ACHN (cell line): ENCODE results near the gene PTPRK.
"Not testable (repeated sequence)": the region's sequence is repeated elsewhere in the genome, so short reads cannot be mapped to it uniquely, and the experiment has no call there.

ENCODE experiments used
- DNase-seq: peaks from one replicate; pipeline ENCODE4 v3.0.0-alpha.2; 2015
- in situ Hi-C: cut with HindIII; loops from 2 replicates; pipeline ENCODE4 v1.10.0; 2017; ENCODE audit warnings: low sequenced_read_pairs, low pct_ligation_motif_present, low pct_unique_long_range_greater_than_20kb

Gene PTPRK

DNA sequence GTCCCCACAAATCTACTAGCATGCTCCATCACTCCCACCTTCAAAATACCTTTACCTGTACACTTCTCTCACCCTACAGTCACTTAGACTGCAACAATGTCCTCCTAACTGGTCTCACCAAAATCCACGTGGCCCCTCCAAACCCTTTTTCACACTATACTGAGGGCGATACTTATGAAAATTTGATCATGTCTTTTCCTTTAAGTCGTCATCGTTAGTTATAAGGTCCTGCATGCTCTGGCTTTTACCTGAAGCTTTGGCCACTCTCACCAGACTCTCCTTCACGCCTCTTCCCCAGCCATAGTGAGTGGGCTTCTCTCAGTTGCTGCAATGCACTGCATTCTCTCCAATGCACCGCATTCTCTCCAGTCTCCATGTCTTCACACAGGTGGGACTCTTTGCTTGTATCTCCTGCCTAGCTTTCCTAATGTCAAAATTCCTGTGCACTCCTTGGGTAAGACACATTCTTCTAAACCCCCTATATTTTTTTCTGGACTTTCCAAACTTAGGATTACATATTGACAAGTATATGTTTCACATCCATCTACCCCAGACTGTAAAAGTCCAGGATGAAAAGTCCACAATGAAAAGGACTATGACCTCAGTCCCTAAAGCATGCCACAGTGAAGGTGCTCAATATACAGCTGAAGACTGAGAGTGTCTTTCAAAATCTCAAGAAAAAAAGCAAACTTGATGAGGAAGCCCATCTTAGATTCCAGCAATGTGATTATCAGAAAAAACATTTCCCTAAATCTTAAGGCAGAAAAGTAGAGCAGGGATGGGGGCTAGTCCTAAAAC is 24.7 kb downstream of the PTPRK start:
- in situ Hi-C loops, result no loop called here
- DNase-seq, result no peak

DNA sequence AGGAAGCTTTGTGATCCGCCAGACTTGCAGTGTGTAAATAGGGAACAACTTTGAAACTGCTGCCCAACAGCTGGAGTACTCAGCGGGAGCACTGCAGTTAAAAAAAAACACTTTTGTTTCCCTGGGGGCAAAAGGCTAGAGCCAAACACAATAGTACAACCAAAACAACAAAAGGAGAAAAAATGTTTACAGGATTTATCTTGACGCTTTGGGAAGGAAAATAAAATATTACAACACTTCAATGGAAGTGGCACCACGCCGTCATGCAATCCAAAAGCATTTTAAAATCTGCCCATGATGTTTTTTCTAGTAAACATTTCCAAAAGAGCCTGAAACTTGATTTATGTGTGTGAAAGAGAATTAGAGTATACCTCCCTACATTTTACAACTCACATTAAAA is 26.0 kb downstream of the PTPRK start:
- no peak for DNase-seq
- in situ Hi-C loops, result no loop called here

DNA sequence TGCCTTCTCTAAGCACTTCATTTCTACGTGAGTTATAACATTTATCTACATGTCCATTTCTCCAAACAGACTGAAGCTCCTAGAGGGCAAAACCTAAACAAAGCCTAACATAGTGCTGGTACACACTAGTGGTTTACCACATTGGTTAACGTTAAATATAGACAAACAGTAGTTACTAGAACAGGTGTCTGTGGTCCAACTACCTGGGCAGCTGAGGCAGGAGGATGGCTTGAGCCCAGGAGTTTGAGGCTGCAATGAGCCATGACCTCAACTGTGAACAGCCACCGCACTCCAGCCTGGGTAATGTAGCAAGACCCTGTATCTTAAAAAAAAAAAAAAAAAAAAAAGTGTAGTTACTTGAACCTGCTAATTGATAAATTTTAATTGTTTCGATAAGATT is 26.5 kb downstream of the PTPRK start:
- no peak for DNase-seq
- in situ Hi-C loops, result no loop called here

DNA sequence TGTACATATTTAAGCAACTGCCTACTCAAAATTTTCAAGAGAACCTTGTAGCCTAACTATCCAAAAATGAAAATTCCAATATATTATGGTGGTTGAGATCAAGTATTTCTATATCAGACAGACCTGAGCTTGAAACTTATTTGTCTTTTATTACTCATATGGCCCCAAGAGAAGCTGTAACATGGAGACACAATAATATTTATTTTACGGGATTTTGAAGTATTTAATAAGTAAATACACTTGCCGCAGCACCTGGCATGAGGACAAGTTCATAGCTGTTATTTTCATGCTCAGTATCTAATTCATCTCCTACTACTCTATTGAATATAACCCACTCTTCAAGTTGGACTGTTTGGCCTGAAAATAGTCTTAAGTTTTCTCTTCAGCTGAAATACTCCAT is 28.0 kb downstream of the PTPRK start:
- in situ Hi-C loops, result no loop called here
- DNase-seq, result no peak

DNA sequence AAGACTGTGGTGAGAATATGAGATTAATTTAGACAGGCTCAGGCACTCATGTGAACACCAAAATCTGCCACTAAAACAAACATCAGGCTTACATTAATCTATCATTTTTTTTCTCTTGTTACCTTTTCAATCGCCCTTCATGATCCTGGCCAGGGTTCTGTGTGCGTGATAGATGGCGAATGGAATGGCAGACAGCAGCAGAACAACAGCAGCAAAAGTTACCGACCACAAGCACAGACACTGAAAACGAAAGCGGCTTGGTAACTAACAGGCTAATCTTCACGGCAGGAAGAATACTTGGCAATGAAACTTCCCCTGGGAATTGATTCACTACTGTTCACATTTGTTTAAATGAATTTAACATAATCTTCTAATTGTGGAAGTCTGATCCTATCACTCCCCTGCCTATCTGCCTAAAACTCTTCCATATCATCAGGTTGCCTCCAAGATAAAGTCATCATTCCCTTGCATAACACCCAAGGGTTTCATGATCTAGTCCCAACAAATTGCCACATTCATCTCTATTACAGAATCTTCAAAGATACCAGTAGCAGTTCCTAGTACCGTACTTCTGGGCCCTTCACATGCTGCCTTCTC is 28.7 kb downstream of the PTPRK start:
- DNase-seq, result peak; percentile 68
- in situ Hi-C loops, result no loop called here

DNA sequence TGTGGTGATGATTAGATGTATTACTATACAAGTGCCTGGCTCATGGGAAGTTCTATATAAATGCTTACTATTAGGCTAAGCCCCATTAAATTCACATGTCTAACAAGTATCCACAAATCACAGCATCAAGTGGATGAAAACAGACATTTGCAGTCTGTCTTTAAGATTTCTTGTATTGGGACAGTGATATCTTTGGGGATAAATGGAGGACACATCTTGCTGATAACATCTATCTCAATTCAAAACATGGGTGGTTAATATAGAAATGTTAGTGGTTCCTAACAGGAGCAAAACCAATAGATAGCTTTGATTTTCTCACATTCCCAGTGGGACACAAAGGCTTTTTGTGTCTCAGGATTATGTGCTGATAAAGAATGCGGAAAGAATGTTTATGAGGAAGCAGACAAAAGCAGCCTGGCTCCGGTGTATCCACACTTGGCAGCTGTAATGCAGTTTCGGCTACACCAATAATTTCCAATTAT is 29.3 kb downstream of the PTPRK start:
- DNase-seq, result peak; percentile 57
- in situ Hi-C loops, result no loop called here

DNA sequence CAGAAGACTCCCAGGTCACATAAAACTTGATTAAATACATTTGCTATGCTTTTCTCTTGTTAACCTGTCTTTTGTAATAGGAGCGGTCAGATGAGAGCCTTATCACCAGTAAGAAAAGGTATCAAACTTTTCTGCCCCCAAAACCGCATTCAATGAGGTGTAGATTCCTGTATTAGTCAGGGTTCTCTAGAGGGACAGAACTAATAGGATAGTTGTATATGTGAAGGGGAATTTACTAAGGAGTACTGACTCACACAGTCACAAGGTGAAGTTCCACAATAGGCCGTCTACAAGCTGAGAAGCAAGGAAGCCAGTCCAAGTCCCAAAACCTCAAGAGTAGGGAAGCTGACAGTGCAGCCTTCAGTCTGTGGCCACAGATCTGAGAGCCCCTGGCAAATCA is 32.7 kb downstream of the PTPRK start:
- no peak for DNase-seq
- in situ Hi-C loops, result no loop called here

DNA sequence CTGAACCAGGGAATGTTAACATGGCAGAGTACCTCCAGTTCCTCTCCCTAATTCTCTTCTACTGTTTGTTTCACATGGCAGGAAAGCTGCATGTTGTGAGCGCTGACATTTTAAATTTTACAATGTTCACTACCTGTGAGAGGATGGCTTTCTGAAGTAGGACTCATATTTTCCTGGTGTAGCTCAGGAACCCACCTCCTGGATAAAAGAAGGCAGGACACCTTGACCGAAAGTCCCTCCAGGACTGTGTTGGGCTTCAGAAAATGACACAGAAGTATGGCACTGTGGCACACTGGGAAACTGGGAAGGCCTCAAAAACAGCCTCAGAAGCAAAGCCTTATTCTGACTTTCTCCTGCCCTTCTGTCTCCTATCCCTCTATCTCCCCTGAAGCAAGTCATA is 33.3 kb downstream of the PTPRK start:
- no peak for DNase-seq
- in situ Hi-C loops, result no loop called here

DNA sequence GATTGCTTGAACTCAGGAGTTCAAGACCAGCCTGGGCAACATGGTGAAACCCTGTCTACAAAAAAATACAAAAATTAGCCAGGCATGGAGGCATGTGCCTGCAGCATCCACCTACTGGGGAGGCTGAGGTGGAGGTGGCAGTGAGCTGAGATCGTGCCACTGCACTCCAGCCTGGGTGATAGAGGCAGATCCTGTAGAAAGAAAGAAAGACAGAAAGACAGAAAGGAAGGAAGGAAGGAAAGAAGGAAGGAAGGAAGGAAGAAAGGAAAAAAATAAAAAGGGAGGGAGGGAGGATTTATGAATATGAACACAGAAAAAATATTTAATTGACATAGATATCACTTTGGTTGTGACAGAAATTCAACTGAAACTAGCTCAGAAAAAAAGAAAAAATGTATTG is 33.8 kb downstream of the PTPRK start:
- DNase-seq, in situ Hi-C loops: not testable (repeated sequence)

DNA sequence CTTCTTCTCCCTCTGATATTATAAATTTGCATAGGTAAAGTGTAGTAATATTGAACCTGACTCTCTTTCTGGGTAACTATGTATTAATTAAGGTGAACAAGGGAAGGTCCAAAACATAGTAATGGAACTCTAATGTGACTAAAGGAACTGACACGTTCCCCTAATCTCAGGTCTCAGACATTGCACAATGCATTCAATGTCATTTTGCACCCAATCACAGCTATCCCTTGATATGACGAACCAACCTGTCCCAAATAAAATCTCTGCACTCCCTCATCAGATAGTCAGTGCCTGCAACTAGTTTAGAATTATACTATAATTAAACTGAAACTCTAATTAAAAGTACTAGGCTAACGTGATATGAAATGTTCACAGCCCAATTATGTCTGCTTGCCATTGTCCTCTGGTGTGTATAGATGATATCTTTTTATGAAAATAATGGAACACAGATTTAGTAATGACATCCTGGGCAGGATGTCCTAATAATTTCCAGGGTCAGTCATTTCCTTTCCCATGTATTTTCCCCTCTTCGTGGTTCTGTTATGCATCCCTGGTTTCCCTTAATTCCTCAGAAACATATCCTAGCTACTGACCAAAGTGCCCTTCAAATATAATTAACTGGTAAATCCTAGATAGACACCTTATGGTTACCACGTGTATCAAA is 36.8 kb downstream of the PTPRK start:
- DNase-seq, result no peak
- in situ Hi-C loops, result no loop called here

DNA sequence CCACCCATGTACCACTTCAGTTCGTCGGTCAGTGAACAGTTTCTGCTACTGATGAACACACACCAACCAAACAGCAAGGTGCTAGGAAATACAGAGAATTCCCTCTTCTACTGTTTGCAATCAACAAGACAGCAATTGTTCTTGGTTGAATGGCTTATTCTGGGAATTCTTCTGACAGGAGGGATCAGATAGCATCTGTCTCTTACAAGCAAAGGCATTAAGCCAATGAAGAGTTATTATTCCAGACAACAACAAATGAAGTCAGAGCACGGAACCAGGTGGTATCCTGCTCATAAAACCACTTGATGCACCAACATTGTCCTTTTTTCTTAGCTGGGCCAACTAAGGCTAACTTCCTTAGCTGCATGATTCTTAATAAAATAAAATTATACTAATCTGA is 37.8 kb downstream of the PTPRK start:
- in situ Hi-C loops, result no loop called here
- DNase-seq, result no peak

DNA sequence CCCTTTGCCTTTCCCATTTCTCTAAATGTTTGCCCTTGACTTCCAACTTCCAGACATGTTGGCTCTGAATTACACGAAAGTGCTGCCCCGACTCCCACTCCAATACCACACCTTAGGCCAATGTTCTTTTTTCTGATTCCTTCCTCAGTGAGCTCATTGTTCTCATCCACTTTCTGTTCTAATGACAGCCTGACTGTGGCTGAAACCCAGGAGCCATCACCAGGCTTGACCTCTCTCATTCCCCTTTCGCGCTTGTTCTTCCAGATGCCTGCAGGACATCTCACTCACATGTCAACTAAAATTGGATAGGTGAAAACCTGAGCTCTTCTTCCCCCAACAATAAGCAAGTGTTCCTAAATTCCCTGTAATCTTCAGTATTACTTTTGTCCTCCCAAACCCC is 40.4 kb downstream of the PTPRK start:
- no peak for DNase-seq
- in situ Hi-C loops, result no loop called here

DNA sequence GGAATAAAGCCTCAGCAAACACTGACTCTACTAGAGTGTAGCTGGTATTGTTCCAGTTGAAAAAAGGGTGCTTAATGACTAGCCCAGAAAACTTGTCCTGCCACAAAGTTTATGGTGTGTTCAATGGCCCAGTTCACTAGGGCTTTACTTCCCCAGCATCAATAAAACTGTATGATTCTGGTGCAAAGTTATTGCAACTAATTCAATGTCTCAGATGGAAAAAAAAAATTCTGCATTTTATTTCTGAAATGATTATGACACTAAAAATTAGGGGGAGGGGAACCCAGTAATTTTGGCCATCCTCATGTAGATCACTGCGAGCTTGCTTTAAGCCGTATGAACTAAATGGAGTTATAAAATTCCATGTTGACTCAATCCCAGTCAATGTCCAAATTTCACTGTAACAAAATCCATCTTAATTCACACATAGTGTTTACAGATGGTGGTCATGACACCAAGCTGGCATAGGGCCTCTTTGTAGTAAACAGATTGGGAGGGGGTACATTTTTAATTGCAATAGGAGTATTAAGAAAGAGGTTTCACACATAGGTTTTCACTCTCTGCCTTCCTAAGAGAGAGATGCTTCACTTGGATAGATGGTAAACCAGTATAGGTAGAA is 41.2 kb downstream of the PTPRK start:
- in situ Hi-C loops, result no loop called here
- no peak for DNase-seq

DNA sequence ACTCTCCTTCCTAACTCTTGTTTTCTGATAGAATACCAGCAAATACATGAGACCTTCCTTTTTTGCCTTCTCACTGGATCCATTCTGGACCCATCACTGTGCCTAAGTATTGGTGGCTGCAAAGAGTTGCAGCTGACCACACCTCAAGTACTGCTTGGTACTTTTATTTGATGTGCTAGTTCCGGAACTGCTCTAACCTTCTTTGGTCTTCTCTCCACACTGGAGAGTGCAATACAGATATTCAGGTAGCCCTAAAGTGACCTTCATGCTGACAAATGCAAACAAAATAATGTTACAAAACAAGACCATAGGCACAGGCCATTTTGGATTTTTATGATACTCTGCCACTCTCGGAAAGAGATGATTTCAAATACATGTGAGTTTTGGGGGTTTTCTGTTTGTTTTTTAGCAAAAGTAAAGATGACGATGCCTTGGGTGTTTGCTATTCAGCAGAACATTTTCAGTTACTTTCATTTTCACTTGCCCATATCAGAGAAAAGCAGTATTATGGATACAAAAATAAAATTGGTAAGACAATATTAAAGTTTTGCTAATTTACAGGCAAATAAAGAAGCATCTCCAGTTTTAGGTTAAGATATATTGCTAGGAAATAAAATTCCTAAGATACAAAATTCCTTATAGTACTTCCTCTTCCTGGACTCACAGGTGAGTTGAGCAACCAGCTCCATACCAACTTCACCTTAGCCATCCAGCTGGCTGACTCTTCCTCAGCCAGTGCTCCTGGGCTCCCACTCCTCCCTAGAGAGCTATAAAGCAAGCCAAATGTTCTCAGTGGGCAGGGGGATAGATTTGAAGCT is 42.0 kb downstream of the PTPRK start:
- in situ Hi-C loops, result no loop called here
- no peak for DNase-seq

DNA sequence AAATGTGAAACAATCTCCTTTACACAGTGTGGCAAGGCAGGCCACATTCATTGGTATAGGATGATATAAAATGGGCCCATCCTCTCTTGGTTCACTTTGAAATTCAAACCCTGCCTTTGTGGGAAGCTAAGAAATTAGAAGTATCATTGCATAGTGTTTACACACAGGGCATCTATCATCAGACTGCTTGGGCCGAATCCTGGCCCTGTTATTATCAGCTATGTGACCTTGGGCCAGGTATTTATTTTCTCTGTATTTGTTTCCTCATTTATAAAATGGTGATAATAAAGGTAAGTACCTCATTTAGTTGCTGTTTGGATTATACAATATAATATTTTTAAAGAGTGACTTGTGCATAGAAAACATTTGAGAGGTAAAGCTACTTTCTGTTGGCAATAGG is 45.5 kb downstream of the PTPRK start:
- in situ Hi-C loops, result no loop called here
- no peak for DNase-seq

DNA sequence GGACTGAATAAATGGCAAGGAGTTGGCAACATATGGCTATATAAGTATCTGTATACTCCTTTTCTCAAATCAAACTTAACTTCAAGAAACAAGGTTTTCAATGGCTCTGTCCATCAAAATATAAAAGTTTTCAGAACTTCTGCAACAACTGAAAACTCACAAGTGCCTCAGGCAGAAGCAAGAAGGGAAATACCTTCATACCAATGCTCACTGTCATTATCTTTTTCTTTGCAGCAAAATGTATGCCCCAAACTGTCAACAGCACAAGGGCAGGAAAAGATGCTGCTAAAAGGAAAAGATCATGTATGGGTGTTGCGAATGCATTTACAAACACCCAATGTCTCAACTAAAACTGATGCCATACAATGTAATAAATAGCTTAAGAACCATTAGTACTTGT is 45.9 kb downstream of the PTPRK start:
- DNase-seq, result no peak
- in situ Hi-C loops, result no loop called here

DNA sequence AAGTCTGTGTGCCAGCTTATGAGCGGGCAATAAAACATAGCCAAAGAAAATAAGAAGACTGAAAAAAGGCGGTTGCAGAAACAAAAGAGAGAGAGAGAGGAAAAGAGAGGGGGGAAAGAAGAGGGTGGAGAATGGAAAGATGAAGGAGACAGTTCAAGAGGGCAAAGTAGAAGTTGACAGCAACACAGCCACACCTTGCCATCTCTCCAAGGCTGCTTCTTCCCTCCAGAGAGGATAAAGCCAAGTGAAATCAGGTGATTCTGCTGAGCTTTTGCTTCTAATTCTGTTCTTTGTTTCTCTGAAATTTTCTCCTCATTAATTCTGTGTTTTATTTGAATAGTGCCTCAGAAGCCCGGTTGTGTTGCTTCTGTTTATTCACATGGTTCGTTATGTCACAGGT is 48.5 kb downstream of the PTPRK start:
- DNase-seq, result no peak
- in situ Hi-C loops, result no loop called here
